GM19455 (cell line): ENCODE data around the gene GRSF1.
"Not testable (repeated sequence)": the region's sequence is repeated elsewhere in the genome, so short reads cannot be mapped to it uniquely, and the experiment has no call there.

Experiments
- ATAC-seq: cut with Tn5 transposase; IDR thresholded peaks from one replicate; pipeline ENCODE4 v1.9.1; 2021; ENCODE audit not compliant: unreplicated experiment

GRSF1 gene, protein sequence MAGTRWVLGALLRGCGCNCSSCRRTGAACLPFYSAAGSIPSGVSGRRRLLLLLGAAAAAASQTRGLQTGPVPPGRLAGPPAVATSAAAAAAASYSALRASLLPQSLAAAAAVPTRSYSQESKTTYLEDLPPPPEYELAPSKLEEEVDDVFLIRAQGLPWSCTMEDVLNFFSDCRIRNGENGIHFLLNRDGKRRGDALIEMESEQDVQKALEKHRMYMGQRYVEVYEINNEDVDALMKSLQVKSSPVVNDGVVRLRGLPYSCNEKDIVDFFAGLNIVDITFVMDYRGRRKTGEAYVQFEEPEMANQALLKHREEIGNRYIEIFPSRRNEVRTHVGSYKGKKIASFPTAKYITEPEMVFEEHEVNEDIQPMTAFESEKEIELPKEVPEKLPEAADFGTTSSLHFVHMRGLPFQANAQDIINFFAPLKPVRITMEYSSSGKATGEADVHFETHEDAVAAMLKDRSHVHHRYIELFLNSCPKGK

DNA sequence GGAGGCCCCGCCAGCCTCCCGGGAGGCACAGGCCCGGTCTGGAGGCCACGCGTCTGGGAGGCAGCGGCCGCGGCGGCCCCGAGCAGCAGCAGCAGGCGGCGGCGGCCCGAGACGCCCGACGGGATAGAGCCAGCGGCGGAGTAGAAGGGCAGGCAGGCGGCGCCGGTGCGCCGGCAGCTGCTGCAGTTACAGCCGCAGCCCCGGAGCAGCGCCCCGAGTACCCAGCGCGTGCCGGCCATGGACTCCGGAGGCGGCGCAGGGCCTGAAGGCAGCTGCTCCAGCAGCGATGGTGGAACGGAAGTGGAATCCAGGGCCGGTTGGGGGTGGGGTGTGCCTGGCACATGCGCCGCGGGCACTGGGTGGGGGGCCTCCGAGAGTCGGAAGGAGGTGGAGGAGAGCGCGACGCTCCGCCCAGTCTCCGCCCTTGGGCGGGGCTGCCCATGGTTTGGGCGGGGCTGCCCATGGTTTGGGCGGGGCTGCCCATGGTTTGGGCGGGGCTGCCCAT lies at the start of gene GRSF1:
GRSF1 (minus strand) TSS at position 302 of the 505 bp plus-strand sequence; CDS start at position 239, 63 bp downstream.
- ATAC-seq = peak; percentile 72

- no peak for ATAC-seq
Observed at GRCh38 chr4:70885174-70885573, 45.5 kb upstream of the GRSF1 start.

- ATAC-seq = no peak
Observed at GRCh38 chr4:70880739-70881138, 41.0 kb upstream of the GRSF1 start.

DNA sequence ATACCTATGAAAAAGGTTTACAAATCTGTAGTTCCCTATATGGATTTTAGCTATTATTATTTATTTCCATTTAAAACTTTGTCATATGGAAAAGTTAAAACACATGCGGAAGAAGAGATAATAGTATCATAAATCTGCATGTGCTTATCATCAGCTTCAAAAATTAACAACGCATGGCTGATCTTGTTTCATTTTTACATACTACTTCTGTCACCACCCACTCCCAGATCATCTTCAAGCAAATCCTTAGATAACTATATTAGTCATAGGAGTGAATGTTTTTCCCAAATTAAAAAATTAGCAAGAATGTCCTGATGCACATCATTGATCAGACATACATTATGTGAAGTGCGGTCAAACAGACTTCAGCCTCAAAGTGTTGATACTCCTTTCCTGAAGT lies 37.9 kb upstream of the GRSF1 start:
- no peak for ATAC-seq

DNA sequence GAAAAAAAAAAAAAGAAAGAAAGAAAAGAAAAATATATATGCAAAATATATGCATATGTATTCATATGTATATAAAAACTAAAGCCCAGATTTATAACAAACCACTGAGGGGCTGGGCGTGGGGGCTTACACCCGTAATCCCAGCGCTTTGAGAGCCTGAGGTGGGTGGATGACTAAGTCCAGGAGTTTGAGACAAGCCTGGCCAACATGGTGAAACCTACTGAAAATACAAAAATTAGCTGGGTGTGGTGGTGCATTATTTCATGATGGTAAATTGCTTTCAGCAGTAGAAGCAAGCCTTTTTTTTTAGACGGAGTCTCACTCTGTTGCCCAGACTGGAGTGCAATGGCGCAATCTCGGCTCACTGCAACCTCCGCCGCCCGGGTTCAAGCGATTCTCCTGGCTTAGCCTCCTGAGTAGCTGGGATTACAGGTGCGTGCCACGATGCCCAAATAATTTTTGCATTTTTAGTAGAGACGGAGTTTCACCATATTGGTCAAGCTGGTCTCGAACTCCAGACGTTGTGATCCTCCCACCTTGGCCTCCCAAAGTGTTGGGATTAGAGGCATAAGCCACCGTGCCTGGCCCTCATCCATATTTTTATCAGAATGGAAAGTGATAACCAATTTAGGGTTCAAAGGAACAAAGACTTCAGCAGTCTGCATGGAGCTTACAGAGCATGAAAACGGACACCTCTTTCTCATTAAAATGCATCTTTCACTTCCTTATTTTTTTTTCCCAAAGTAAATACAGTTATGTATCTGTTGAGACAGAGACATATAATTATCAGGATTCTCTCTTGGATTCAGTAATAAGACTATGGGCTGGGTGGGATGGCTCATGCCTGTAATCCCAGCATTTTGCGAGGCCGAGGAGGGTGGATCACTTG lies 34.8 kb upstream of the GRSF1 start:
- no peak for ATAC-seq

- no peak for ATAC-seq
Observed at GRCh38 chr4:70873216-70873615, 33.5 kb upstream of the GRSF1 start.

DNA sequence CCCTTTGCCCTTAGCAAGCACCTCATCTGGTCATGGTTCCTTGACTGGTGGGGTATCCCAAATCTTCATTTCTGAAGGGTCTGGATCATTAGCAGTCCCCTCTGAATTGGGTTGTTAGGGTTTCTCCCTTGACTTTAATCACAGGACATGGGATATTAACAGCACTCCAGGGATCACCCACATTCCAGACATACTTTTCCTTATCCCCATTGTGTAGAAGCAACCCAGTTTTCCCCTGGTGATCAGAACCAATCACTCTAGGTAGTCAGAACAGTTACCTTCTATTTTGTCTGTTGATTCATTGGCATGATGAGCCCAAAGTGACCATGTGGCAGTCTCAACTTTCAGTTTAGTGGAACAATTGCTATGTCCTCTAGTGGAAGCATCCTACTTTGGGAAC lies 29.1 kb upstream of the GRSF1 start:
- ATAC-seq = no peak

- peak; percentile 63 for ATAC-seq
Observed at GRCh38 chr4:70863099-70863790, 23.6 kb upstream of the GRSF1 start.

- no peak for ATAC-seq
Observed at GRCh38 chr4:70859066-70859465, 19.4 kb upstream of the GRSF1 start.

DNA sequence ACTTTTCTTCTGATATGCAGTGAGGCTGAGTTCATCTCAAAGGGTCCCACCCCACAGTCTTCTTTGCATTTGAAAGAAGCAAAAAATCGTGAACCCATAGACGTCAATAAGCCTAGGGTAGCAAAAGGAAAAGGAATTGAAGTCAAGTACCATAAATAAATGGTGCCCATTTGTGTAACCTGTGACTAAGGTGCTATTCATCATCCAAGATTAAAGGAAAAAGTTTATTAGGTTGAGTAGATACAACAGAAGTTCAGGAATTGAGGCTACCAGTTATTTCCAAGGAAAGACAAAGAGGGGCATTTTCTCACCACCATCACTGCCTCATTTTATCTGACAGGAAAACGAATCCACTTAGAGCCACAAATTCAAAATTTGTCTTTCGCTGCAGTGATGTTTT lies 18.8 kb upstream of the GRSF1 start:
- no peak for ATAC-seq

DNA sequence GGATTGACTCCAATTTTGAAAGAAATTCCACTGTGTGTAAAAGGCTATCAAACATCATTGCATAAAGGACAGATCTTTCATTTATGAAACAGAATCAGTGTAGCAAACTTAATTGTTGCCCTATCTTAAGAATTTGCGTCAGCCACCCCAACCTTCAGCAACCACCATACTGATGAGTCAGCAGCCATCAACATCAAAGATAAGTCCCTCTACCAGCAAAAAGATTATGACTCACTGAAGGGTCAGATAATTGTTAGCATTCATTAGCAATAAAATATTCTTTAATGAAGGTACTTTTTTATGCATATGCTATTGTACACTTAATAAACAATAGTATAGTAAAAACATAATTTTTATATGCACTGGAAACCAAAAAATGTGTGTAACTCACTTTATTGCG lies 15.8 kb upstream of the GRSF1 start:
- ATAC-seq = no peak

GRCh38 chr4:70849291-70849690 lies 9.6 kb upstream of the GRSF1 start:
- ATAC-seq = no peak

DNA sequence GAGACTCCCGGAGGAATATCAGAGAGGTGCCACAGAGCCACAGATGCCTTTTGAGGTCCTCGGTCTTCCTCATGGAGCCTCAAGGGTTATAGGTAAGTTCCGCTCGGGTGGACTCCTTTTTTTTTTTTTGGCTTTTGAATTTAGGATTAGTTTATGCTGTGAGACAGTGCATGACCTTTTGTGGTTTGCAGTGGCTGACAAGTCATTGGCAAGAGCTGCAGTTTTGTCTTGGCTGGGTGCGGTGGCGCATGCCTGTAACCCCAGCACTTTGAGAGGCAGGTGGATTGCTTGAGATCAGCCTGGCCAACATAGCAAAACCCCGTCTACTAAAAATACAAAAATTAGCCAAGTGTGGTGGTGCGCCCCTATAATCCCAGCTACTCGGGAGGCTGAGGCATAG lies 4.5 kb upstream of the GRSF1 start:
- ATAC-seq = no peak

DNA sequence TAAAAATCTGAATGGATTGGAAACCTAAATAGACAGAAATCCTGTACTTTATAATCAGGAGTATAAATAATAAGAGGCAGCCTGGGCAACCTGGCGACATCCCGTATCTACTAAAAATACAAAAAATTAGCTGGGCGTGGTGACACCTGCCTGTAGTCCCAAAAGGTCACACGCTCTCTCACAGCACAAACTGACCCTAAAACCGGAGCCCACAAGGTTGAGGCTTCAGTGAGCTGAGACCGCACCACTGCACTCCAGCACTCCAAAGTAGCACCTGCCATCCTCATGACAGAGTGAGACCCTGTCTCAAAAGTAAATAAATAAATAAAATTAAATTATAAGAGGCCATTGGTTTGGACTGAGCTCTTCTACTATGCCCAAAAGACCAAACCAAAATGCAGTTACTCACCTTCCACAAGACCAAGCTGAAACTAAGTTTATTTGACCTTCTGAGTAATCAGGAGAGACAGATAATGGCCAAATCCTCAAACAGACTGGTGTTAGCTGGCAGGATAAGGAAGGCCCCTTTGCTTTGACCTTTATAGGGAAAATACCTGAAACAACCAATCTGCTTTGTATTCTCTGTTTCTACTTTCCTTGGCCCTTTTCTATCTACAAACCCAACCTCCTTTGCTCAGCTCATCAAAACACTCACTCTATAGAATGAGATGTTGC lies 3.2 kb upstream of the GRSF1 start:
- no peak for ATAC-seq

DNA sequence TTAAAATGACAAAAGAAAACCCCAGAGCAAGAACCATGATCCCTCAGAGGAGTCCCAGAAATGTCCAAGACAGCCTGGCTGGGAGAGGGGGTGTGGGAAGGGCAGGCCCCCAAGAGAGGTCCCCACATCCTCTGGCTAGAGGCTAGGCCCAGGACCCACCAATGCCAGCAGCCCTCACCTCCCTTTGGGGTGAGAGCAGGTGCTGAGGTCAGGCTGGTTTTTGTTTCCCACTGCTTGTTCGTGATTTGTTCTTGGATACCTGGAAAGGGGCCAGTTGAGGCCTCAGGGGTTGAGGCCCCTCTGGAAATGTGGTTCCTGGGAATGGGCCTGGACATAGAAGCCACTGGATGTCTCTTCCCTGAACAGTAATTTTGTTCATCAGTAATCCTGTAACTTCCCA lies 2.3 kb upstream of the GRSF1 start:
- ATAC-seq = no peak

DNA sequence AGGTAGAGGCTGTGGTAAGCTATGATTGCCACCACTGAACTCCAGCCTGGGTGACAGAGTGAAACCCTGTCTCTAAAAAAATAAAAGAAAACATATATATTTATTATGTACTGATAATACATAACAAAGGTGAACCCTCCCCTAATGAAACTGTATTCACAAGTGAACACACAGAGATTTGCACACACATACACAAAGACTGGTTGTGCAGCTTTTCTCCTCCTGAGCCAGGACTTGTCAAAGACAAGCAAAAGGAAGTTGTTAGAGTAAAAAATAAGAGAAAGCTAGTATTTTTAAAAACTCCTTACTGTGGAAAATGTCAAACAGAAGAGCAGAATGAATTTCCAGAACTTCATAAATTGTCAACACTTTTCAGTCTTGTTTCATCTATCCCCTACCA lies 1.5 kb upstream of the GRSF1 start:
- no peak for ATAC-seq

- not testable (repeated sequence) for ATAC-seq
Observed at GRCh38 chr4:70840631-70841030, 941 bp upstream of the GRSF1 start.

DNA sequence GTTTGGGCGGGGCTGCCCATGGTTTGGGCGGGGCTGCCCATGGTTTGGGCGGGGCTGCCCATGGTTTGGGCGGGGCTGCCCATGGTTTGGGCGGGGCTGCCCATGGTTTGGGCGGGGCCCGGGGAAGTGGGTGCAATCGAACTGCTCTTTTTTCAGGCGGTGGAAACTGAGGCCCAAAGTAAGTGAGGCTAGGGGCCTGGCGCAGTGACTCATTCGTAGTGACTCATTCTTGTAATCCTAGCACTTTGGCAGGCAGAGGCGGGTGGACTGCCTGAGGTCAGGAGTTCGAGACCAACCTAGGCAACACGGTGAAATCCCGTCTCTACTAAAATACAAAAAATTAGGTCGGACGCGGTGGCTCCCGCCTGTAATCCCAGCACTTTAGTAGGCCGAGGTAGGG lies 447 bp upstream of the GRSF1 start:
- ATAC-seq = not testable (repeated sequence)

GRCh38 chr4:70838666-70839588 lies 763 bp downstream of the GRSF1 start:
- ATAC-seq = peak; percentile 66
